Omental fat pad (tissue), 4 donors: Measurements from ENCODE around the gene PLXNA2. TPM values are rescaled to one million over a fixed set of nuclear protein-coding genes. Genes with fewer than 3 reads are reported as not detected.

ENCODE experiments used
- ATAC-seq: fragments of 150-250 bp; one replicate; pipeline ENCODE4 v1.9.1; 2016; ENCODE audit warnings: mild to moderate bottlenecking, moderate library complexity; ENCODE audit not compliant: low FRiP score
- DNase-seq: peaks from one replicate; pipeline ENCODE4 v3.0.0-alpha.2; 2019; ENCODE audit warnings: low spot score
- total RNA-seq, 4 donors: library from RNA; depleted of rRNA; stranded (reverse); fragments of >200 nt; gene quantifications; one replicate each; pipeline ENCODE4 v1.1.0, GENCODE V29; 2016
- TF ChIP-seq, protein P1 (sequence below), 3 donors: fragments of 450-650 bp; IDR thresholded peaks; one replicate each; pipeline ENCODE4 v1.5.1; 2016 to 2017; ENCODE audit warnings: antibody characterized with exemption in 3 of 3, mild to moderate bottlenecking in 3 of 3, moderate library complexity in 2 of 3

PLXNA2 gene
- total RNA-seq, 4 donors from 2014 or later: 21.7 to 67.9 (median 36.8) TPM

DNA sequence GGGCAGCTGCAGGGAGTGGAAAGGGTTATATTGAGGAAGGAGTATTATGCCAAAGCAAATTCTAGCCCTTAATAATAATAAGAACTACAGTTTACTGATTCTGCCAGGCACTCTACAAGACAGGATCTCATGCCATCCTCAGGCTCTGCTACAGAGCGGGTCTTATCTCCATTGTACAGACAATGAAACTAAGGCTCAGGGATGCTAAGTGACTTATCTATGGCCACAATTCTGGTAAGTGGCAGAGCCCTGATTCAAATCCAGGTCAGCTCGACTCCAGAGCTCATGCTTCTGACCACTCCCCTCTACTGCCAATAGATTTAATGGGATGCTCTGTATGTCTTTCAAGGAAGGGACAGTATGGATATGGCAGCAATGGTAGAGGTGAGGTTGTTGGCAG is 187.1 kb downstream of the PLXNA2 start:
- TF ChIP-seq, protein P1, sequence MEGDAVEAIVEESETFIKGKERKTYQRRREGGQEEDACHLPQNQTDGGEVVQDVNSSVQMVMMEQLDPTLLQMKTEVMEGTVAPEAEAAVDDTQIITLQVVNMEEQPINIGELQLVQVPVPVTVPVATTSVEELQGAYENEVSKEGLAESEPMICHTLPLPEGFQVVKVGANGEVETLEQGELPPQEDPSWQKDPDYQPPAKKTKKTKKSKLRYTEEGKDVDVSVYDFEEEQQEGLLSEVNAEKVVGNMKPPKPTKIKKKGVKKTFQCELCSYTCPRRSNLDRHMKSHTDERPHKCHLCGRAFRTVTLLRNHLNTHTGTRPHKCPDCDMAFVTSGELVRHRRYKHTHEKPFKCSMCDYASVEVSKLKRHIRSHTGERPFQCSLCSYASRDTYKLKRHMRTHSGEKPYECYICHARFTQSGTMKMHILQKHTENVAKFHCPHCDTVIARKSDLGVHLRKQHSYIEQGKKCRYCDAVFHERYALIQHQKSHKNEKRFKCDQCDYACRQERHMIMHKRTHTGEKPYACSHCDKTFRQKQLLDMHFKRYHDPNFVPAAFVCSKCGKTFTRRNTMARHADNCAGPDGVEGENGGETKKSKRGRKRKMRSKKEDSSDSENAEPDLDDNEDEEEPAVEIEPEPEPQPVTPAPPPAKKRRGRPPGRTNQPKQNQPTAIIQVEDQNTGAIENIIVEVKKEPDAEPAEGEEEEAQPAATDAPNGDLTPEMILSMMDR (IDR thresholded peaks at IDR 0.05): no peak
- DNase-seq (no peak), ATAC-seq (no peak)

GRCh38 chr1:208055535-208055934 is 188.6 kb downstream of the PLXNA2 start:
- TF ChIP-seq, protein P1 (IDR thresholded peaks at IDR 0.05): no peak
- no peak for DNase-seq
- ATAC-seq: no peak

DNA sequence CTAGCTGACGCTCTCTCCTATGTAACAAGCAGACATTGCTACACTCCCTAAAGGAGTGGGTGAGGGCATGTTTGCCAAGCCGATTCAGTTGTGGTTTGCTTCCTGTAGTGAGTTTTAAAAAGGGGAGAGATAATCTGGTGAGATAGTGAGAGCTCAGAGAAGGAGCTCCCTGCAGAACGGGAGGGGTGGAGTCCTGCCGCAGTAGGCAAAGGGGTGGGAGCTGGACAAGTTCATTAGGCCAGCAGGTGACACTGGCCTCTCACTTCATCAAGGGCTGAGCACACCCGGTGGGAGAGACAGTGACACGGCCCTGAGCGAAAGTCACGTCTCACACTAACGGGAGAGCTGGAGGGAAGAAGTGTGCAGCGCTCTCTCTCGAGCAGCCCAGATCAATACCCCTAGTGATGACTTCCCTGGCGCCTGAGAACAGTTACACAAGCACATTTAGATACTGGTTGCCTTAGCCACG is 189.2 kb downstream of the PLXNA2 start:
- no peak for ATAC-seq
- TF ChIP-seq, protein P1 (IDR thresholded peaks at IDR 0.05): no peak
- no peak for DNase-seq

- ATAC-seq: no peak
- DNase-seq: no peak
- TF ChIP-seq, protein P1 (IDR thresholded peaks at IDR 0.05): no peak
These were observed 189.7 kb downstream of the PLXNA2 start for GRCh38 chr1:208054485-208054884.

GRCh38 chr1:208053661-208054060 is 190.5 kb downstream of the PLXNA2 start:
- TF ChIP-seq, protein P1 (IDR thresholded peaks at IDR 0.05): no peak
- ATAC-seq: no peak
- no peak for DNase-seq

GRCh38 chr1:208052926-208053407 is 191.2 kb downstream of the PLXNA2 start:
- TF ChIP-seq, protein P1 (IDR thresholded peaks at IDR 0.05): no peak
- DNase-seq (no peak), ATAC-seq (no peak)

- TF ChIP-seq, protein P1 (IDR thresholded peaks at IDR 0.05): no peak
- ATAC-seq (no peak), DNase-seq (no peak)
These were observed 192.0 kb downstream of the PLXNA2 start for GRCh38 chr1:208052135-208052534.
